Lung (tissue), 12 donors: ENCODE data around the gene MEF2B. TPM values are rescaled to one million over a fixed set of nuclear protein-coding genes. Genes with fewer than 3 reads are reported as not detected.

ENCODE experiments used
- ATAC-seq: fragments of 200-7000 bp; cut with Tn5 transposase; one replicate; pipeline ENCODE4 v1.9.1; 2020; ENCODE audit warnings: moderate number of reproducible peaks; ENCODE audit not compliant: insufficient read depth, low FRiP score
- DNase-seq, 3 donors: peaks; one replicate each; pipeline ENCODE4 v3.0.0-alpha.2; 2013 to 2017
- H3K27ac ChIP-seq, 2 donors: one replicate each; pipeline ENCODE4 v1.5.1; 2013; ENCODE audit warnings: mild to moderate bottlenecking in 2 of 2, moderate library complexity in 2 of 2, control low read depth in 1 of 2, inconsistent platforms in 1 of 2, low read depth in 1 of 2, low read length in 1 of 2
- H3K27me3 ChIP-seq, 3 donors: one replicate each; pipeline ENCODE4 v1.5.1; 2013; ENCODE audit warnings: low read length in 2 of 3; ENCODE audit not compliant: control insufficient read depth in 3 of 3, insufficient read depth in 3 of 3
- H3K36me3 ChIP-seq, 4 donors: one replicate each; pipeline ENCODE4 v1.5.1; 2013; ENCODE audit warnings: low read length in 4 of 4, mild to moderate bottlenecking in 1 of 4, moderate library complexity in 1 of 4; ENCODE audit not compliant: control insufficient read depth in 4 of 4, insufficient read depth in 4 of 4
- H3K4me1 ChIP-seq, 5 donors: one replicate each; pipeline ENCODE4 v1.5.1; 2013; ENCODE audit warnings: low read length in 5 of 5, mild to moderate bottlenecking in 2 of 5, moderate library complexity in 1 of 5; ENCODE audit not compliant: control insufficient read depth in 5 of 5, insufficient read depth in 5 of 5
- H3K4me3 ChIP-seq: one replicate; pipeline ENCODE4 v1.5.1; 2013; ENCODE audit warnings: mild to moderate bottlenecking, control low read depth, moderate library complexity
- H3K9ac ChIP-seq, 2 donors: one replicate each; pipeline ENCODE4 v1.5.1; 2013; ENCODE audit warnings: low read length in 2 of 2, control low read depth in 1 of 2; ENCODE audit not compliant: insufficient read depth in 1 of 2
- H3K9me3 ChIP-seq, 4 donors: one replicate each; pipeline ENCODE4 v1.5.1; 2013; ENCODE audit warnings: low read length in 3 of 4, mild to moderate bottlenecking in 1 of 4, moderate library complexity in 1 of 4; ENCODE audit not compliant: control insufficient read depth in 4 of 4, insufficient read depth in 3 of 4
- WGBS, 2 donors: extraction: QIAGEN DNeasy Blood & Tissue Kit; methylation state at CpG; one replicate each; pipeline ENCODE4 v1.1.7; 2013; 5-methylcytosine and 5-hydroxymethylcytosine counted together
- polyA plus RNA-seq, 2 donors: library from polyadenylated mRNA; stranded (reverse); fragments of 200-250 nt; gene quantifications; one replicate each; pipeline ENCODE4 v1.2.1, GENCODE V29; 2013
- total RNA-seq, 2 donors: library from RNA; depleted of rRNA in 1 of 2; stranded (reverse); fragments of >200 nt in 1 of 2; gene quantifications; one replicate each; pipeline ENCODE4 v1.2.1, GENCODE V29; 2014 to 2021
- TF ChIP-seq, protein P1 (sequence below): IDR thresholded peaks from 2 replicates; pipeline ENCODE4 v1.5.1; 2012; ENCODE audit warnings: mild to moderate bottlenecking; ENCODE audit errors: control extremely low read depth, extremely low read depth
- donor health status: control.
- donor health status: control.
- donor health status: Bipolar disorder and iron deficiency.
- donor health status: healthy.
- donor health status: DM: yes; HTN: yes; CAD: no.

Gene MEF2B
- total and polyA plus RNA-seq, 4 donors = 0.44 to 1.8 (median 0.61) TPM

DNA sequence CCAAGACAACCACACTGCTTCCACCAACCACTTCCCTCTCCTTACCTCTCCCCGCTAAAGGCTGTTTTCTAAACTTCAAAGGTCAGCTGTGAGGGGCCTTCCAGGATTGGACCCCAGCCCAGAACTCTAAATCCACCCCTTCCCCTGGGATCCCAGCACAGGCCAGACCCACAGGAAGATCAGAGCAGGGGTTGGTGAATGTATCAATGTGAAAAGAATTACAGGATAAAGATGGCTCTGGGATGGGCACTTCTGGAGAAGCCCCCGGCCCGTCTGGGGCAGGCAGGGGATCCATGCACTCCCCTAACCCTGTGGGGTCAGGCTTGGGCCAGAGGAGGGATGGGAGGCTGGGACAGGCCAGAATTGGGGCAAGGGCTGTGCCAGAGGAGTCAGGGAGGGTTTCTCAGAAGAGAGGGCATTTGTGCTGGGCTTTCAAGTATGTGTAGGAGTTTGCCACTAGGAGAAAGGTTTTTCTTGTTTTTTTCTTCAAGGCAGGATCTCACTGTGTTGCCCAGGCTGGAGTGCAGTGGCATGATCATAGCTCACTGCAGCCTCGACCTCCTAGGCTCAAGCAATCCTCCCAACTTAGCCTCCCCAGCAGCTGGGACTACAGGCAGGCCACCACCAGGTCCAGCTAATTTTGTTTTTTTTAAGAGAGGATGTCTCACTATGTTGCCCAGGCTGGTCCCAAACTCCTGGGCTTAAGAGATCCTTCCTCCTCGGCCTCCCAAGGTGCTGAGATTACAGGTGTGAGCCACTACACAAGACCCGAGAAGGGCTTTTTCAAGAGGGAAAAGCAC, 1.0 kb upstream of the MEF2B start:
- Histone ChIP-seq H3K36me3 (peaks cover 0 to 5% (median under 1%) of the 10 kb centered on the region in 4 donors), H3K9me3 (no peaks in the 10 kb centered on the region), H3K27ac (no peak overlapping the region), H3K27me3 (no peaks in the 10 kb centered on the region), H3K9ac (no peak overlapping the region), H3K4me1 (peaks cover 0 to 11% (median 0%) of the 10 kb centered on the region in 5 donors), H3K4me3 (no peak overlapping the region)
- no peak for ATAC-seq
- 77 to 89% methylated on average over 6 of the region's 6 CpGs for WGBS, 2 donors
- TF ChIP-seq, protein P1, sequence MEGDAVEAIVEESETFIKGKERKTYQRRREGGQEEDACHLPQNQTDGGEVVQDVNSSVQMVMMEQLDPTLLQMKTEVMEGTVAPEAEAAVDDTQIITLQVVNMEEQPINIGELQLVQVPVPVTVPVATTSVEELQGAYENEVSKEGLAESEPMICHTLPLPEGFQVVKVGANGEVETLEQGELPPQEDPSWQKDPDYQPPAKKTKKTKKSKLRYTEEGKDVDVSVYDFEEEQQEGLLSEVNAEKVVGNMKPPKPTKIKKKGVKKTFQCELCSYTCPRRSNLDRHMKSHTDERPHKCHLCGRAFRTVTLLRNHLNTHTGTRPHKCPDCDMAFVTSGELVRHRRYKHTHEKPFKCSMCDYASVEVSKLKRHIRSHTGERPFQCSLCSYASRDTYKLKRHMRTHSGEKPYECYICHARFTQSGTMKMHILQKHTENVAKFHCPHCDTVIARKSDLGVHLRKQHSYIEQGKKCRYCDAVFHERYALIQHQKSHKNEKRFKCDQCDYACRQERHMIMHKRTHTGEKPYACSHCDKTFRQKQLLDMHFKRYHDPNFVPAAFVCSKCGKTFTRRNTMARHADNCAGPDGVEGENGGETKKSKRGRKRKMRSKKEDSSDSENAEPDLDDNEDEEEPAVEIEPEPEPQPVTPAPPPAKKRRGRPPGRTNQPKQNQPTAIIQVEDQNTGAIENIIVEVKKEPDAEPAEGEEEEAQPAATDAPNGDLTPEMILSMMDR = no peak
- DNase-seq = peak in 2 of 3 donors; percentile 14 to 22

DNA sequence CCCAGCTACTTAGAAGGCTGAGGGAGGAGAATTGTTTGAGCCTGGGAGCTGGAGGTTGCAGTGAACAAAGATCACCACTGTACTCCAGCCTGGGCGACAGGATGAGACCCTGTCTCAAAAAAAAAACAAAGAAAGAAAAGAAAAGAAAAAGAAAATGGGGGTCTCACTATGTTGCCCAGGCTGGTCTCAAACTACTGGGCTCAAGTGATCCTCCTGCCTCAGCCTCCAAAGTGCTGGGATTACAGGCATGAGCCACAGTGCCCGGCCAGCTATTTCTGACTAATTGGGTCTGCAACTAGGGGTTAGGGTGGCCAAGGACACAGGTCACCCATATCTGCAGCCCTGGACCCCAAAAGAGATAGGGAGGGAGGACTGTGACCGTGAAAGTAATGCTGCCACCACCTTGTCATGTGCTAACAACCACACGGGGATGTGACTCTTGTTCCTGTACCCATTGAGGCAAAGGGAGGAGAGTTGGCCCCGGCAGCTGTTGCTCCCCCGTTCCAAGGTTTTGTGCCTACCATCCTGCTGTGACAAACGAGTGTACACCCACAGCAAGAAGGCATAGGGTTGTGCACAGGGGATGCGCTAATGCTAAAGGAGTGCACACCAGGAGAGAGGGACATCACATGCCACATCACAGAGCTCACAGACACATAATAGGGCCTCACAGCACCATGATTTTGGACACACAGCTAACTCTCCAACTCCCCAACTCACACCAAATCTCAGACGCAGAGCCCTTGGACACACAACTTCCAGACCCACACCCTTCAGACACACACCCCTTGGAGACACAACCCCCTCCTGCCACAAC, 619 bp downstream of the MEF2B start:
- H3K4me3 ChIP-seq = no peak overlapping the region

DNA sequence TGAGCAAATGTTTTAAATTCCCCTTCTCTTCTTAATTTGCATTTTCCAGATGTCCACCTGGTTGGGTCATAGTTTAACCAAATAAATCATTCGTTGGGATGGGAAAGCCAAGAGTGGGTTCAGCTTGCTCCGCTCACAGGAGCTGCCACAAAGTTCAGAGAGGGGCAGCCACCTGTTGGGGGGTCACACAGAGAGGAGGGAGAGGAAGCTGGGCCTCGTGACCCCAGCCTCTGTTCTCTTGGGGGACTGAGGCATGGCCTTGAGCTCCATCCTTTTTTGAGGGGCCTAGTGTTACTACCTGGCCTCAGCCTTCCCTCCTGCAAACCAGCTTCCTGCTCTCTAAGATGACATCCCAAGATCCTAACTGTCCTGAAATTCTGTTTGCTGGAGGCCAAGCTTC, 2.5 kb downstream of the MEF2B start:
- H3K27me3 ChIP-seq = no peaks in the 10 kb centered on the region
- ATAC-seq (no peak), DNase-seq (no peak)
- no peak overlapping the region for H3K27ac ChIP-seq
- TF ChIP-seq, protein P1 = no peak
- no peaks in the 10 kb centered on the region for H3K9me3 ChIP-seq
- H3K36me3 ChIP-seq = peaks cover 0 to 5% (median 0%) of the 10 kb centered on the region in 4 donors
- H3K4me1 ChIP-seq = peaks cover 0 to 11% (median 0%) of the 10 kb centered on the region in 5 donors
- WGBS, 2 donors = 88 to 91% methylated on average over 3 of the region's 3 CpGs
- H3K4me3 ChIP-seq = no peak overlapping the region
- H3K9ac ChIP-seq = no peak overlapping the region

More for the DNA sequence above, 619 bp downstream of the MEF2B start:
- H3K36me3 ChIP-seq = peaks cover 0 to 5% (median 0%) of the 10 kb centered on the region in 4 donors
- ATAC-seq (no peak), DNase-seq (no peak)
- H3K4me1 ChIP-seq = peaks cover 0 to 11% (median 0%) of the 10 kb centered on the region in 5 donors
- H3K9me3 ChIP-seq = no peaks in the 10 kb centered on the region
- no peaks in the 10 kb centered on the region for H3K27me3 ChIP-seq
- WGBS, 2 donors = 86 to 90% methylated on average over 9 of the region's 9 CpGs
- TF ChIP-seq, protein P1 = no peak
- H3K27ac ChIP-seq = no peak overlapping the region
- no peak overlapping the region for H3K9ac ChIP-seq
